ENCODE results near the gene FAM219B.
"Not testable (repeated sequence)": the region's sequence is repeated elsewhere in the genome, so short reads cannot be mapped to it uniquely, and the experiment has no call there.

Gene FAM219B

DNA sequence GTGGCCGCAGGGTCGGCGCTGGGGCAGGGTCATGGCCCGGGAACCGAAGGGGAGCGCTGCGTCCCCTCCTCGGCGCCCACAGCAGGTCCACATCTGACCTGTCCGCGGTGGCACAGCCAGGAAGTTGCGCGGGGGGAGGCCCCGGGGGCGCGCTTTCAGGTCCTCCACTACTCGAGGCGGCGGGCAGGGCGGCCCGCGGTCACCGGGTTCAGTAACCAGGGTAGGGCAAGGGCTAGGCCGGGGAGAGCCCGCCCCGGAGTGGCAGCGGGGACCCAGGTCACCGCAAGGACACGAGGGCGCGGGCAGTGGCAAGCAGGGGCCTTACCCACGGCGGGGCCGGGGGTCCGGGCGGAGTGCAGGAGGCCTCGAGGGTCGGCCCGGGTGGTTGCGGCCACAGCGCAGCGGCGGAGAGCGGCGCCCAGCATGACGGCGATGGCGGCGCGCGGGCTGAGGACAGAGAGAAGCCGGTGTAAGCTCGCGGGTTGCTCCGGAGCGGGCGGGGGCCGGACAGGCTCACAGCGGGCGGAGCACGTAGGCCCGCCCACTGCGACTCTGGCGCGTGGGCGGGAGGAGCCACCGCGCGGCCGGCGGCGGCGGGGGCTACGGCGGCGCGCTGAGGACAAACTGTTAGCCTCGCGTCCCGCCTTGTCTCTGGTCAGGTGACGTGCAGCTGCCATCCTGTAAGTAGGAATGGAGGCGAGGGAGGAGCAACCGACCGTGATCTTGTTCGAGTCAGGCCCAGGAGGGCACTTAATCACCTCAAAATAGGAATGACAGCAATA is 31.1 kb upstream of the FAM219B start, which contains the start of gene COX5A:
Gene COX5A, minus strand, starts transcription at position 484 of the 782 bp plus-strand sequence. Its CDS starts 59 bp downstream, at position 425.
- peak within 1 kb of the TSS; percentile 95 for H3K27ac ChIP-seq
- TF ChIP-seq ZFX (IDR thresholded peaks at IDR 0.05; ENCODE audit: borderline replicate concordance) = no peak
- TF ChIP-seq, protein P1, sequence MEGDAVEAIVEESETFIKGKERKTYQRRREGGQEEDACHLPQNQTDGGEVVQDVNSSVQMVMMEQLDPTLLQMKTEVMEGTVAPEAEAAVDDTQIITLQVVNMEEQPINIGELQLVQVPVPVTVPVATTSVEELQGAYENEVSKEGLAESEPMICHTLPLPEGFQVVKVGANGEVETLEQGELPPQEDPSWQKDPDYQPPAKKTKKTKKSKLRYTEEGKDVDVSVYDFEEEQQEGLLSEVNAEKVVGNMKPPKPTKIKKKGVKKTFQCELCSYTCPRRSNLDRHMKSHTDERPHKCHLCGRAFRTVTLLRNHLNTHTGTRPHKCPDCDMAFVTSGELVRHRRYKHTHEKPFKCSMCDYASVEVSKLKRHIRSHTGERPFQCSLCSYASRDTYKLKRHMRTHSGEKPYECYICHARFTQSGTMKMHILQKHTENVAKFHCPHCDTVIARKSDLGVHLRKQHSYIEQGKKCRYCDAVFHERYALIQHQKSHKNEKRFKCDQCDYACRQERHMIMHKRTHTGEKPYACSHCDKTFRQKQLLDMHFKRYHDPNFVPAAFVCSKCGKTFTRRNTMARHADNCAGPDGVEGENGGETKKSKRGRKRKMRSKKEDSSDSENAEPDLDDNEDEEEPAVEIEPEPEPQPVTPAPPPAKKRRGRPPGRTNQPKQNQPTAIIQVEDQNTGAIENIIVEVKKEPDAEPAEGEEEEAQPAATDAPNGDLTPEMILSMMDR (IDR thresholded peaks at IDR 0.05) = no peak; the same call in 1 of the 2 replicates

DNA sequence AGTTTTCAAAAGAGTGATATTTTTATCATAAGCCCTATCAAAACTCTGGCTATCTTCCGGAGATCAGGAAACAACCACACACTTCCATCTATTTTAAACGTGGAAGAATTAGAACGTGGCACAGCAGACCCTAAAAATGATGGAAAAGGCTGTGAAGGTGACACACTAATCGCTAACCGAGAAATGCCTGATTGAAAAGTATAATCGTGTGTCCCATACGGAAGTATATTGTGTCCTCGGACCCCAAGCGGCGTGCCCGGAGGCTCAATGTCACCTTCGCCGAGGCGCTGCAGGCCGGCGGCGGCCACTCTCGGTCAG is 30.6 kb upstream of the FAM219B start:
- peak overlapping the region; percentile 95 for H3K27ac ChIP-seq
- TF ChIP-seq, protein P1 (IDR thresholded peaks at IDR 0.05) = no peak
- TF ChIP-seq ZFX (IDR thresholded peaks at IDR 0.05; ENCODE audit: borderline replicate concordance) = no peak

DNA sequence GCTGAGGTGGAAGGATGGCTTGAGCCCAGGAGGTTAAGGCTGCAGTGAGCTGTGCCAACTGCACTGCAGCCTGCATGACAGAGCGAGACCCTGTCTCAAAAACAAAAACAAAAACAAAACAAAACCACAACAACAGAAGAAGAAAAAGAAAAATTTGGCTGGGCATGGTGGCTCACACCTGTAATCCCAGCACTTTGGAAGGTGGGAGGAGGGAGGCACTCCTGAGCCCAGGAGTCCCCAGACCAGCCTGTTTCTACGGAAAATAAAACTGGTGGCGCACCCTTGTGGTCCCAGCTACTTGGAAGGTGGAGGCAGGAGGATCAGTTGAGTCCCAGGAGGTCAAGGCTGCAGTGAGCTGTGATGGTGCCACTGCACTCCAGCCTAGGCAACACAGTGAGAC is 28.5 kb upstream of the FAM219B start:
- TF ChIP-seq, protein P1 (IDR thresholded peaks at IDR 0.05) = peak; percentile 18; the same call in 1 of the 2 replicates
- H3K27ac ChIP-seq = not testable (repeated sequence)

DNA sequence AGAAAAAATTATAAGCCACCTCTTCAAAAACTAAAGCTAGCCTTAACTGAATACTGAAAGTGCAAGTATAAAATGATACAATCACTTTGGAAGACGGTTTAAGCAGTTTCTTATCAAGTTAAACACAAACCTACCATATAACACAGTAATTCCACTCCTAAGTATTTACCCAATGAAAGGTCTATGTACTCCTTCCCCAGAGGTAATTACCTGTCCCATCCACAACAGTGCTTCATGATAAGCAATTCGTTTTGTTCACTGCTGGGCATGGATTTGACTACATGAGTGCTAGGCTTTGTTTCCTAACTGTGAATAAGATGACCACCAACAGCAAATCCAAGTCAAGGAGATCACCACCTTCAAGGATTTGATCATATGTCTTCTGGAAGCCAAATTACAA is 26.9 kb upstream of the FAM219B start:
- TF ChIP-seq, protein P1 (IDR thresholded peaks at IDR 0.05) = no peak
- no peak for TF ChIP-seq ZFX (IDR thresholded peaks at IDR 0.05; ENCODE audit: borderline replicate concordance)
- H3K27ac ChIP-seq = no peak overlapping the region

DNA sequence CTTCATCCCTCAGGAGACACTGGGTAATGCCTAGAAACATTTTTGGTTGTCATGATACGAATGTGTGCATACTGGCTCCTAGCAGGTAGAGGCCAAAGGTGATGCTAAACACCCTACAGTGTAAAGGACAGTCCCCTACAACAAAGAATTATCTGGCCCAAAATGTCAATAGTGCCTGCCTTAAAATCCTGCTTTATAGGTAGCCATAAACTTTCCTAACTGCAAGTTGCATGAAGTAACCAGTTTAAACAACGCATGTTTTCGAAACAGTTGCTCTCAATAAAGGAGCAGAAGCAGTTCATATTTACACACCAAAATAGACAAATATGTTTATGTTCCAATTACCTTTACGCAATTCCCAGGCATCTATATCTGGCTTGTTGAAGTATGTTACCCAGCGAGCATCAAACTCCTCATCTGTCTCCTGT is 22.1 kb upstream of the FAM219B start:
- no peak for TF ChIP-seq ZFX (IDR thresholded peaks at IDR 0.05; ENCODE audit: borderline replicate concordance)
- TF ChIP-seq, protein P1 (IDR thresholded peaks at IDR 0.05) = no peak
- H3K27ac ChIP-seq = no peak overlapping the region

DNA sequence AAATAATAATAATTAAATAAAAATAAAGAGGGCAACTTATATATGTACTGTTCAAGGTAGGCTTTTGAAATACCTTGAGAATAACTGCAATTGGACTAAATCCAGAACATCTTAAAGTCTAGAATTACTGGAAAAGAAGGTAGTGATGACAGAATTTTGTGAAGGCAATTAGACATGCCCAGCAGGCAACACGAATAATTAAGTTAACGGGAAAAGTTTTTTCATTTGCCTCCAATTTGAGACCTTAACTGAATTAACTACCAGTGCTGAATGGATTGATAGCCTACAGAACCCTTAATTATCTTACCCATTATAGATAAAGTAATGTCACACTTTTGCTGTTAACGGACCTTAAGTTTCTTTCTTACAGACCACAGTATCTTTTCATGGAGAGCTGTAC is 17.9 kb upstream of the FAM219B start:
- H3K27ac ChIP-seq = no peak overlapping the region
- TF ChIP-seq, protein P1 (IDR thresholded peaks at IDR 0.05) = no peak
- no peak for TF ChIP-seq ZFX (IDR thresholded peaks at IDR 0.05; ENCODE audit: borderline replicate concordance)

DNA sequence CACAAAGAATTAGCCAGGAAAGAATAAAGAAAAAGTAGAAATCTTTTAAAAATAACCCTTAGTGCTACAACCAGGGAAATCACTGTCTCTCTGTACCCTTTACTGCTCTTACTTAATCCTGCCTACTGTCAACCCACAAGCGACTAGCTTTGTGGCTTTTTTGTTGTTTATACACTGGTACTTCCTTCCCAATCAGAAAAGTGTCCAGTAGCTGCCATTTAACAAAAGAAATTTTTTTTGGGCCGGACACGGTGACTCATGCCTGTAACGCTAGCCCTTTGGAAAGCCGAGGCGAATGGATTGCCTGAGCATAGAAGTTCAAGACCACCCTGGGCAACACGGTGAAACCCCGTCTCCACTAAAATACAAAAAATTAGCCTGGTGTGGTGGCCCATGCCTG is 13.8 kb upstream of the FAM219B start:
- no peak overlapping the region for H3K27ac ChIP-seq
- TF ChIP-seq, protein P1 (IDR thresholded peaks at IDR 0.05) = no peak
- no peak for TF ChIP-seq ZFX (IDR thresholded peaks at IDR 0.05; ENCODE audit: borderline replicate concordance)

Measured in 22Rv1 (cell line).